ENCODE data around the gene RNF115.

DNA sequence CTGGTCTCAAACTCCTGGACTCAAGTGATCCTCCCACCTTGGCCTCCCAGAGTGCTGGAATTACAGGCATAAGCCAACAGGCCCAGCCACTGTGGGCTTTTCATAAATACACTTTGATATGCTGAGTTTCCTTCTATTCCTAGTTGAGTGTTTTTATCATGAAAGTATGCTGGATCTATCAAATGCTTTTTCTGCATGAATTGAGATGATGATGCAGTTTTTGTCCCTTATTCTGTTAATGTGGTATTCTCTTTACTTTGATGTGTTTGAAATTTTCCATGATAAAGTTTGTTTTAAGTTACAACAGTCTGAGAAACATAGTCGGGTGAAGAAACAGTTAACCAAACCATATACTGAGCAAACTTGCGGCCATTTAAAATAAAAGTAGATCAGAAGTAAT lies 24.1 kb downstream of the RNF115 start:
- no peak for TF ChIP-seq POLR2AphosphoS5 (IDR thresholded peaks at IDR 0.05; ENCODE audit: low read depth)
- TF ChIP-seq, protein P1, sequence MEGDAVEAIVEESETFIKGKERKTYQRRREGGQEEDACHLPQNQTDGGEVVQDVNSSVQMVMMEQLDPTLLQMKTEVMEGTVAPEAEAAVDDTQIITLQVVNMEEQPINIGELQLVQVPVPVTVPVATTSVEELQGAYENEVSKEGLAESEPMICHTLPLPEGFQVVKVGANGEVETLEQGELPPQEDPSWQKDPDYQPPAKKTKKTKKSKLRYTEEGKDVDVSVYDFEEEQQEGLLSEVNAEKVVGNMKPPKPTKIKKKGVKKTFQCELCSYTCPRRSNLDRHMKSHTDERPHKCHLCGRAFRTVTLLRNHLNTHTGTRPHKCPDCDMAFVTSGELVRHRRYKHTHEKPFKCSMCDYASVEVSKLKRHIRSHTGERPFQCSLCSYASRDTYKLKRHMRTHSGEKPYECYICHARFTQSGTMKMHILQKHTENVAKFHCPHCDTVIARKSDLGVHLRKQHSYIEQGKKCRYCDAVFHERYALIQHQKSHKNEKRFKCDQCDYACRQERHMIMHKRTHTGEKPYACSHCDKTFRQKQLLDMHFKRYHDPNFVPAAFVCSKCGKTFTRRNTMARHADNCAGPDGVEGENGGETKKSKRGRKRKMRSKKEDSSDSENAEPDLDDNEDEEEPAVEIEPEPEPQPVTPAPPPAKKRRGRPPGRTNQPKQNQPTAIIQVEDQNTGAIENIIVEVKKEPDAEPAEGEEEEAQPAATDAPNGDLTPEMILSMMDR (IDR thresholded peaks at IDR 0.05; ENCODE audit: insufficient read depth, low read length) = no peak

Data from HL-60 (cell line).